ENCODE results near the gene RNF181.

- TF ChIP-seq, protein P1, sequence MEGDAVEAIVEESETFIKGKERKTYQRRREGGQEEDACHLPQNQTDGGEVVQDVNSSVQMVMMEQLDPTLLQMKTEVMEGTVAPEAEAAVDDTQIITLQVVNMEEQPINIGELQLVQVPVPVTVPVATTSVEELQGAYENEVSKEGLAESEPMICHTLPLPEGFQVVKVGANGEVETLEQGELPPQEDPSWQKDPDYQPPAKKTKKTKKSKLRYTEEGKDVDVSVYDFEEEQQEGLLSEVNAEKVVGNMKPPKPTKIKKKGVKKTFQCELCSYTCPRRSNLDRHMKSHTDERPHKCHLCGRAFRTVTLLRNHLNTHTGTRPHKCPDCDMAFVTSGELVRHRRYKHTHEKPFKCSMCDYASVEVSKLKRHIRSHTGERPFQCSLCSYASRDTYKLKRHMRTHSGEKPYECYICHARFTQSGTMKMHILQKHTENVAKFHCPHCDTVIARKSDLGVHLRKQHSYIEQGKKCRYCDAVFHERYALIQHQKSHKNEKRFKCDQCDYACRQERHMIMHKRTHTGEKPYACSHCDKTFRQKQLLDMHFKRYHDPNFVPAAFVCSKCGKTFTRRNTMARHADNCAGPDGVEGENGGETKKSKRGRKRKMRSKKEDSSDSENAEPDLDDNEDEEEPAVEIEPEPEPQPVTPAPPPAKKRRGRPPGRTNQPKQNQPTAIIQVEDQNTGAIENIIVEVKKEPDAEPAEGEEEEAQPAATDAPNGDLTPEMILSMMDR (IDR thresholded peaks at IDR 0.05), result no peak
- TF ChIP-seq POLR2AphosphoS5 (IDR thresholded peaks at IDR 0.05) (no peak), POLR2A (IDR thresholded peaks at IDR 0.05) (no peak)
Observed at GRCh38 chr2:85554980-85555612, 40.4 kb upstream of the RNF181 start.
